Left ventricle myocardium superior (tissue), 1 donor: ENCODE results near the gene ST6GAL2. TPM values are rescaled to one million over a fixed set of nuclear protein-coding genes. Genes with fewer than 3 reads are reported as not detected.

Experiments used
- ATAC-seq: fragments of 200-7000 bp; cut with Tn5 transposase; one replicate; pipeline ENCODE4 v1.9.1; 2020; ENCODE audit warnings: mild to moderate bottlenecking, moderate library complexity
- DNase-seq: peaks from one replicate; pipeline ENCODE4 v3.0.0-alpha.2; 2020
- intact Hi-C: fragments of 100-400 bp; cut with micrococcal nuclease; formaldehyde crosslinking; loops from one replicate; pipeline ENCODE4 v1.11.0; 2022
- total RNA-seq: library from RNA; stranded (reverse); fragmentation: NEBNext Ultra II Directional; extraction: Animal tissue kit (Norgen Biotek cat#: 25700); gene quantifications from one replicate; pipeline ENCODE4 v1.2.1, GENCODE V29; 2021
- donor health status: DM: no; HTN: yes; CAD: no; lungs with severe emphysema.

ST6GAL2 gene
- total RNA-seq, 1 donor from 2014 or later, result 0.12 TPM

DNA sequence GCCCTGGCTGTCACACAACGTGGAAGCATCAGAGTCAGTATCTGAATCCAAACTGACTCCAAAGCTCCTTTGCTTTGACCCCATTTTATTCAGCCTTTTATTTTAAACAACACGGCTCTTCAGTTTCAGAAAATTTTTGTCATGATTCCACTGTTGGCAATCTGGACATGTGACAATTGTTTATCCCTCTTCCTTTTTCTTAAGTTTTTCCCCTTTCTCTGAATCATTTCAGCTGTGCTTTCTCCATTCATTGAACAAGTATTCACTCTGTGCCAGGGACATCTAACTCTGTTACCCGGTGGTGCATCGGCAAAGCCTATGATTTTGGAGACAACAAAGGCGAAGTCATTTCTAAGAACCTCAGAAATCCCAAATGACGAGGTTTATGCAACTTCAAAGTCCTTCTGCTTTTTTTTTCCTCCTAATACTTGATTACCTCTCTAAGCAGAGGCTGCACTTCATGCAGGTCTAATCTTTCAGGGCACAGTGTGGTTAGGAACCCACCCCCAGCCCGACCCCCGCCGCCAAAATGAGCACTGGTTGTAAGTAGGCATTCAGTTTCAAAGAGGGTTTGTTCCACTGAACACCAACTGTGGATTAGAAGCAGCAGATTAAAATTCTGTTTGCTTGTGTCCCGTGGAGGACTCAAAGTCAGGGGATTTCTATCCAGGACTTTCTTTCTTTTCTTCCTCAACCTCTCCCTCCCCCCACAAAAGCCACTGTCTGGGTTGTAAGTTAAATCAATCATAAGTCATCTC, 18.6 kb downstream of the ST6GAL2 start:
- intact Hi-C loops, result no loop called here
- DNase-seq (no peak), ATAC-seq (no peak)

DNA sequence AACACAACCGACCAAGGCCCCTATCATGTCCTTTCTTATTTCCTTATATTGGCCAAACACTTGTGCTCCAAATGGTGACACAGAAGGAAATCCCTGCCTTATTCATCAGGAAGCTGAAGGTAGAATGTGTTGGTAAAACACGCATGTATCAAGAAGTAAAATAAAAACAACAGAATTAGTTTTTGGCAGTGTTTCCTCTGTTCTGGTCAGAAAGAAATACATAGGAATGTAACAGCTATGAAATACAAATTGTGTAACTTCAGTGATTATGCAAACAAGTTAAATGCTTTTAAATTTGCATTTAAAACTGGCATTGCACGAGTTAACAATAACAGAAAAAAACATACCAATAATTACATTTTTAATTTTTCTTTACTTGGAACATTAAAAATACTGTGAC, 19.3 kb downstream of the ST6GAL2 start:
- DNase-seq, result no peak
- intact Hi-C loops, result no loop called here
- ATAC-seq, result no peak

DNA sequence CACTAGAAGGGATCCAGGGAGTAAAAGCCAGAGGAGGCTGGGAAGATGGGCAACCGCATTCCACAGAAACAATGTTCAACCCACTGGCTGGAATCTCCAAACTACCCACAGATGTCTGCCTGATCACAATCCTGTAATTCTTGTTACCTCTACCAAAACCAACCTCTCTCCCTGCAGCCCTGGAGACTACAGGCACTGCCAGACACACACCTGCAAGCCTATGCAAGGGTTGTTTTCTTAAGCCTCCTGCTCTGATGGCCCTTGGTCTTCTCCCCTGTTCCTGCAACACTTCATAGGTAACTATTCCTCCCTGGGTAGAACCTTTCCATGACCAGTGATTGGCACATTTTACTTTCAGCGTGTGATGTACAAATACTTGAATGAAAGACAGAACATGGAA, 21.9 kb downstream of the ST6GAL2 start:
- ATAC-seq, result no peak
- no peak for DNase-seq
- intact Hi-C loops, result no loop called here

DNA sequence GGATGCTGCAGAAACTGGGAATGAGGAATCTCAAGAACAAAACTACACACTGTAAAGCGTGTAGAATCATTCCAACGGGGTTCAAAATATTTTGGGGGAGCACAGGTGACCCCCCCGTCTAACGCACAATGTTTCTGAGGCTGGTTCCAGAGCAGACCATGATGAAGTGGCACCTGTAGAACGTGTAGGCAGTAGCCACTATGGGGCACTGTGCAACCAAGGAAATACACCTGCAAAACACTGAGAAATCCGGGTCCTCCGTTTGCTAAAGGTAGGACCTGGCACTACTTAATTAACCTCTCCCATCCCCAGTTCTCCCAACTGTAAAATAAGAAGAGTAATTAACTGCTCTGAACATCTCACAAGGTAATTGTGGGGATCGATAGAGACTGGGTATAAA, 22.6 kb downstream of the ST6GAL2 start:
- DNase-seq, result no peak
- ATAC-seq, result no peak
- intact Hi-C loops, result no loop called here

DNA sequence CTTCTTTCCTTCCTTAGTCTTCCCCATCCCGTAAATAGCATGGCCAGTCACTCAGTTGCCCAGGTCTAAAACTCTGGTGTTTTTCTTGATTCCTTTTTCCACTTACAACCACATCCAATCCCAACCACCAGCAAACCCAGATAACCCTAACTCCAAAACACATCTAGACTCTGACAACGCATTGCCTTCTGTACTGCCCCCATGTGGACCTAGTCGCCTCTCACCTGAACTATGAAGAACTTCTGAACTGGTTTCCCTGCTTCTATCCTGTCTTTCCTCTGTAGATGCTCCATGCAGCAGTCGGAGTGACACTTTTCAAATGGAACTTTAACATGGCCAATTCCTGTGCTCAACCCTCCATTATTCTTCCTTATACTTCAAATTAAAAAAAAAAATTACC, 26.5 kb downstream of the ST6GAL2 start:
- DNase-seq (no peak), ATAC-seq (no peak)
- intact Hi-C loops, result no loop called here

DNA sequence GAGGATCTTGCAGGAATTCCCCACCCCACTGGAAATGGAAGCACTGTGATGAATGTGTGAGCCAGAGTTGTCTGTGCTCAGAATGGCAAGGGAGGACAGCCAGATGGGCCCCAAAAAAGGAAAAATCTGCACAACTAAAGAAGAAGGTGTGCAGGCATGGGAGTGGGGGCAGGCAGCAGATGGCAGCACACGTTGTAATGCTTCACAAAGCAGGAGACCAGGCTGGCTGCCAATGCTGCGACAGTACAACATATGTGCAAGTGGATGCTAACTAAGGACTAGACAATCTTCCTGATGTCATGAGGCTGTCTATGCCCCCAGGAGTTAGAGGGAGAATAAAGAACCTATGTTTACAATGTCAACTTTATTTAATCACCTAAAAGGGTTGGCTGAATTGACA, 27.2 kb downstream of the ST6GAL2 start:
- no peak for DNase-seq
- ATAC-seq, result no peak
- intact Hi-C loops, result no loop called here

DNA sequence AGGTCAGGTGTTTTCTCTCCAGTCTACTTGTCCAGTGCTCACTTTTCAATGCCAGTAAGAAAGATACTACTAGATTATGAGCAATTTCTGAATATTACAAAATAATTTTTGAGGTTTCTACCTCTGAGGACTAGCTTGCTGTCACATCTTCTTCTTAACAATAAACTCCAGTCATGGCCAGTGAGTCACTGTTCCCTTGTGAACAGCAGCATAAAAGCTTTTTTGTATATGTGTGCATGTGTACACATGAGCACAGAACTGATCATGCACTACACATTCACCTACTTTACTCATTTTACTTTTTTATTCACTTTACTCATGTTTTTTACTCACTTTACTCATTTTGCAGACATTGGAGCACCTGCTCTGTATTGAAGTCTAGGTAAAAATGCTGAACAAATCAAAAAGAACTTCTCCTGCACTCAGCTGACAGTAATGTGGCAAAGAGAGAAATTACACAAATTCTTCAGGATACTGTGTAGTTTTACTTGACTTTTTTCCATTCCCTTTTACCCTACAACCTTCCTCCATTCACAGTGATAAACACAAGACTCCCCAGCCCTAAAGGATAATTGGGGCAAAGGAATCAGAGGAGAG, 28.0 kb downstream of the ST6GAL2 start:
- DNase-seq, result no peak

DNA sequence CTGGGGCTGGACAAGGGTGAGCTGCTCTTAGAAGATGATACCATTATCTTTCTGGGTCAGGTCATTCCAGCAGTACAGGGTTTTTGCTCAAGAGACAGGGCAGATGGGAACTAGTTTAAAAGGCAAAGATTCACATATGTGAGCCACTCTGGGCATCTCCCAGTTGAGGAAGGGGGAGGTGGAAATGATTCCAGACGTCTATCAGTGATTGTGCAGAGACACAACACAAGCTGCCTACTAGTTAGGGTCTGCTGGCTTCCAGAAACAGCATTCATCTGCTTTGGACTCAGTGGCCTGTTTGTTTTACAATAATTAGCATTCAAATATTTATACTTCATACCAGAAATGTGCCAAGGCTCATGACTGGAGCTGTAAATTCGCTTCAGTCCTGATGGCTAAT, 32.3 kb downstream of the ST6GAL2 start:
- intact Hi-C loops, result no loop called here
- ATAC-seq (no peak), DNase-seq (no peak)

More for the DNA sequence above, 28.0 kb downstream of the ST6GAL2 start:
- intact Hi-C loops, result no loop called here
- ATAC-seq, result no peak

DNA sequence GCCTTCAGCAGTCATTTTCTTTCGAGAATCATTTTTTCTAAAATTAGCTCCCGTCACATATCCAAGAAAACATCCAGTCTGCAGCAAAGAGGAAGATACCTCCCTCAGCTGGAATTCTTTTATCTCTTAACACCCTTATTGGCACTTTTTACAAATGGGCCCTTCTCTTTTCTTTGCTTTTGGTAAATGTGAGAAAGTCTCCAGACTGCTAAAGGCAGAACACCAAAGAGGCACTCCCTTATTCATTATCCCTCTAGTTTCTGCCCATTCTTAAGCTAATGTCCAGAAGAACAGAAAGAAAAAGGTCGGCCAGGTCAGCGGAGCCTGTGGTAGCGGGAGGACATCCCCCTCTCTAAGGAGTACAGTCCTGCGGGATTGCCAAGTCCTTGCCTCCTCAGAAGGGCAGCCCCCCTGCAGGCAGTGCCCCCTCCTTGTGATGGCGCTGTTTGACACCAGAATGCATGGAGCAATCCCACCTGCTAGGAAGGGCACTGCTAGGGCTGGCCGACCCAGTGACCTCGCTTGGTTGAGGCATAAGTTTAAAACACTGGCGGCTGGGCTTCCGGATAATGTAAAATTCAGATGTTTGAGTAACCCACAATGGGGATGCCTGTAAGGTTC, 34.0 kb downstream of the ST6GAL2 start:
- DNase-seq, result no peak
- intact Hi-C loops, result no loop called here
- no peak for ATAC-seq

DNA sequence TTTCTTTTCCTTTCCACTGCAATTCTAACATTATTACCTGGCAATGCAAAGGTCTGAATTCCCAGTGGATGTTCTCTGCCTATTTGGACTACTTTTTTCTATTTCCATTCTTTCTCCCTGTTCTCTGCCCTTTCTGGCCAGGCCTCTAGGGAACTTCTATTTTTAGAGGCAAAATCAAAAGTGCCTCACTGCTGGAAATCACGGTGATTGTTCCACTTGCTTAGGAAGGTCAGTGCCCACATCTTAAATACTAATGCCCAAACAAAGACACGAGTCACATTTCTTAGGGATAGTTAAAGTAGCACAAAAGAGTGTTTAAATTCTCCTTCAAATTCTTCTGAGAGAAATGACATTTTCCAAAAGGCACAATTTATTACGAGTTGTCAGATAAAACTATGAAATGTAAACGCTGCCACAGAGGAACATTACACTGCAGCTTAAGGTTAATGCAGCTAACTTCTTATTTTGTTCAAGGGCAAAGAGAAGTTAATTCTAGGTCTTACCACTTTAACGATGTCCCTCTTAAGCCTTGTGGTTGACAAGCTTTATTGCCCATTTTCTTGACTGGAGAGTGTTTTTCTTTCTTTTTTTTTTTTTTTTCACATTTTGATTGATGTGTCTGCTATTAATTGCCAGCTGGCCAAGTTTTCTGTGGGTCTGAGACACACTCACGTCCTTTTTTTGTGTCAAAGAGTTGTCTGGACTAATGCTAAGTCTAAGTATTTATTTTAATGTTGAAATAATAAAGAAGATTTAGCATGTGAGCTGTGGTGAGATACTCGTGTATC, 34.7 kb downstream of the ST6GAL2 start:
- peak; percentile 55 for ATAC-seq
- intact Hi-C loops, result no loop called here
- no peak for DNase-seq

DNA sequence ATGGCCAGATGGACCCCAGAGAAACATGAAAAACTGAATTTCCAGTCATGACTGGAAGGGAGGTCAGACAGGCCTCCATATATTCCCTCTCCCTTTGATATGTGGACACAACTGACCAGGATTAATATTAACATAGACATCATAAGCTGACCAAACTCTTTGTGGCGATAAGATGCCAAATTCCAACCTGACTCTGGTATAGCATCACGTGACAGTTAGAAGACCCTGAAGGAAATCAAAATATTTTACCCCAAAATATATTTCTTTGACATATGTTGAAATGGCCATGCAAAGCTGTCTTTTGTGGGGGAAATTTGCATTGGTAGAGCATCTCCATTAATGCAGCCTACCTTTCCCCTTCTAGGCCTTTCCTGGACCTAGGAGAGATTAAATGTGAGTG, 36.7 kb downstream of the ST6GAL2 start:
- no peak for DNase-seq
- intact Hi-C loops, result no loop called here
- ATAC-seq, result no peak

DNA sequence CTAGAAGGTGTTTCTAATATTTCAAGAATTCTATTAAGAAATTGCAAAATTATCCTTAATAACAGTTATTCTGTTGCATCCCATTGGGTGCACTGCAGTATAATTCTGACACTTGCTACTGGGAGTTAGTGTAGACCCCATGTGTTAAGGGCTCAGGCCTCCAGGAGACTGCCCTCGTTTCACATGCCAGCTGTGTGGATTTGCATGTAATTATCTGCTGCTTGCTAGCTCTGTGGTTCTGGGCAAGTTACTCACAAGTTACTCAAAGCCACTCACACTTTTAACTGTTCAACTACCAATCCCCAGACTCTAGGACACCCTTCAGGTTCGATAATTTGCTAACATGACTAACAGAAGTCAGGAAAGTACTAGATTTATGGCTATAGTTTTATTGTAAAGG, 38.6 kb downstream of the ST6GAL2 start:
- ATAC-seq (no peak), DNase-seq (no peak)
- intact Hi-C loops, result no loop called here

DNA sequence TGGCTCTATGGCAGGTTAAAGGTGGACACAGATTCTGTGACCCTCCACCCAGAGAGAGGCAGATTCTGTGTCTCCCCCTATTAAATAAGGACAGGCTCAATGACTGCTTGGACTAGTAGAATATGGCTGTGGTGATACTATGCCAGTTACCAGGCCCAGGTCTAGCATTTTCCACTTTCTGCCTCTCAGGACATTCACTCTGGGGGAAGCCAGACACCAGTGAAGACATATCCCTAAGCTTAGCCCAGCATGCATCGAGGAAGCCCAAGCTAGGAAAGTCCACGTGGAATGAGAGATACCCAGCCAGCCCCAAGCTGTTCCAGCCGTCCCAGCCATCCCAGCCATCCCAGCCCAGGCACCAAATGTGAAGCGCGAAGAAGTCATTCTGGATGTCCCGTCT, 40.3 kb downstream of the ST6GAL2 start:
- intact Hi-C loops, result no loop called here
- no peak for ATAC-seq
- no peak for DNase-seq

DNA sequence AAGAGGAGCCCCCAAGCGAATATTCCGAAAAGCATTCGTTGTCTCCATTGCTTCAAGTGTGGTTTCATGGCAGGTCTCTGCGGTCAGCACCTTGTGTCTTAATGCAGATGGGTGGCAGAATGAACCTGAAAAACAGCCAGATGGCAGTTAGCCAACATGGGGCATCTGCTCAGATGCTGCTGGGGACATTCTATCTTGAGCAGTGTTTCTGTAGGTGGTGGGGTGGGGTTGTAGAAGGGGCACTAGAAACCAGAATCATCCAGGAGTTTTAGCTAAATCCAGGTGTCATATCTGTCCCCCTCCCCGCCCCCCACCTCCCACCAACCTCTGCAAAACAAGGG, 42.1 kb downstream of the ST6GAL2 start:
- ATAC-seq (no peak), DNase-seq (no peak)
- intact Hi-C loops, result no loop called here

DNA sequence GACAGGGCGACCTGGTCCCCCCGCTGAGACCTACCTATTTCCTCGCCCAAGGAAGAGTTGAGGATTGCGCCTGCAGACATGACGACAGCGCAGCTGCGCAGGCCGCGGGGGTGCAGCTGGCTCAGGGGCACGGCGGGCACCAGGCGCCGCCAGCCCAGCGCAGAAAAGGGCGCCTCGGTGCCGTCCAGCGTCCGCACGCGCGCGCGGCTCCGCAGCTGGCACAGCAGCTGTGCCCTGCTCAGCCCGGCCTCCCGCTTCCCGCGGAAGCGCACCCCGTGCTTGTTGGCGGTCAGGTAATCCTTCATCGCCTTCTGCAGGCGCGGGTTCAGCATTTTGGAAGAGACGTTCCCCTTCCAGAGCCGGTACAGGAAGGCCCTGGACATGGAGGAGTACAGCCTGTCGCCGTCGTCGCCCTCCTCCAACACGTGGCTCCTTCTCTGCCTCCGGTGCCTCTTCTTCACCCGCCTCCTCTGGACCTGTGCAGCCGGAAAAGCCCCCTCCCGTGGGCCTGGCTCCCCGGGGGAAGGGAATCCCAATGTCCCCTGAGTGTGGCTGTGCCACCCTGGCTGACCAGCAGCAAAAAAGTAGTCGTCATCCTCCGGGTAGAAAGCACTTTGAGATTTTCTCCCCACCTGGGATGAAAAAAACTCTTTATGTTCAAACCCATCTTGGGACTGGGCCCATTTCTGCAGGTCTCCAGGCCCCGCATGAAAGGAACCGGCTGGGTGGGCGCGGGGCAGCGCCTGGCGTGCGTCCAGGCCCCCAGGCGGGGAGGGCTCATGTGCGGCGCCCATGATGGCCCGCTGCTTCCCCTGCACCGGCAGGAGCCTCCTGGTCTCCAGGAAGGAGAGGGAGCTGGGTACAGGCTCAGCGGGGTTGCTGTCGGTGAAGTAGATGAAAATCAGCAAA, 42.7 kb downstream of the ST6GAL2 start:
- ATAC-seq (no peak), DNase-seq (no peak)
- intact Hi-C loops, result no loop called here

DNA sequence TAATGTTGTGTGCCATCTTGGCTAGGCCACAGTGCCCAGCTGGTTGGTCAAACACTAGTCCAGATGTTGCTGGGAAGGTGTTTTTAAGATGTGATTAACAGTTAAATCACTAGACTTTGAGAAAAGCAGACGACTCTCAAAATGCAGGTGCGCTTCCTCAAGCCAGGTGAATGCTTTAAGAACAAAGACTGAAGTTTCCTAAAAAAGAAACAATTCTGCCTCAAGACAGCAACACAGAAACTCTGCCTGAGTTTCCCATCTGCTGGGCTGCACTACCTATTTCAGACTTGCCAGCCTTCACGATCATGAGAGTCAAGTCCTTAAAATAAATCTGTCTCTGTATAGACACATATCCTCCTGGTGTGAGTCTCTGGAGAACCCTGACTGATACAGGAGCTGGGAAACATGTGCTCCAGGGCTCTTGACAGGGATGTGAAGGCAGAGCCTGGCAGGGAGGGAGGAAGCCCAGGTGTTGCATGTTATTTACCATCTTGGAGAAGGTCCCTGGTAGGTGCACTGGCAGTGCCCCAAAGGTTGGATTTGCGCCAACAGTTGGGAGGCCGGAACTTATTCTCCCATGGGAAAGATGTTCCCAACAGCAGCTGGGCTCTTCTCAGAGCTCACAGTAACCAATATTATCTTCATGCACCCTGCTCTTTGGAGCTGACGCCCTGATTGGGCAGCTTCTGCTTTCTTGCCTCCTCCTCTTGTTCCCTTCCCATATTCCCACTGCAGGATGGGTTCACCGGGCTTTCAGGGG, 43.9 kb downstream of the ST6GAL2 start:
- ATAC-seq (no peak), DNase-seq (no peak)
- intact Hi-C loops, result no loop called here

DNA sequence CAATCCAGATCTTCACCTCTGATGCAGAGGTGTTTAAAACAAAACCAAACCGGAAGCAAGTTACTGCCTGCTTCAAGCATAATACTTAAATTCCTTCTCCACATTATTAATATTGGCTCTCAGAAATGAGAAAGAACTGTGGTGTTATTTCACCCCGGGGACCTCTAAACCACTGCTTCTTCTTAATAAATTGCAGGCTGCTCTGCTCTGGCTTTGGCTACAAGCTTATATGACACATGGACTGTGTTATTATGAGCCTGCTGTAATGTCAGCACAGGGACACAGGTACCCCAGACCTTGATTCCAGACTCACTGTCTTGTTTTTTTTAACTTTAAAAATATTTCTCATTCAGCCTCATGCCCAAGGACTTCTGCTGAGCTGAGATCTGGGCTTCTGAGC, 45.1 kb downstream of the ST6GAL2 start:
- DNase-seq (no peak), ATAC-seq (no peak)
- intact Hi-C loops, result no loop called here

DNA sequence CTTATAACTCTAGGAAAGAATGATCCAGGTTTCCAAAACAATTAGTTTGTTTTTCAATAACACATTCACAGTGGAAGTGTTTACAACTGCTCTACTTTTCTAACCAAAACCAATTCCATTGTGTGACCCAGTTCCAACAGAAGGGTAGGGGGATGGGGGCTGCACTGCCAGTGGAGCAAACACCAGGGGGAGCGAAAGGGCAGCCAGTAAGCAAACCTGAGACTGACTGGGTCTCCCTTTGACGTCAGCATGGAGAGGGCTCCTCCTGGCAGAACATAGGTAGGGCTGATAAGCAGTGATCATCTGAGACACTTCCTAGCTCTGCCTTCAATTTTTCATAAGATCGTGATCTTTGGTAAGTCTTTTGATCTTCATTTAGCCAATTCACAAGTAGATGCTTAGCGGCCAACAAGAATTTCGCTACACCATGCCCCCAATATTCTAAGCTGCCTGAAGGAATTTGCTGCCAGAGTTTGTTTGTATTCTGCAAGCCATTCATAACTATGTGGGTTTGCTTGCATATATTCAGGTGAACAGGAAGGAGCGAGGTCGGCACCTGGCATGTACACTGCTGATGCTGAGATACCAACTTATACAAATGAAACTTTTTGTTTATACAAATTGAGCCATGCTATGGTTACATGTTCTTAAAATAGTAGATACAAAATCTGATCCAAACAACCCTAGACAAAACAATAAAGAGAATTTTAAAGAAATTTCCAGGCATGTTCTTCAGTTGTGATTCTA, 45.9 kb downstream of the ST6GAL2 start:
- no peak for DNase-seq
- intact Hi-C loops, result no loop called here
- no peak for ATAC-seq
